Suppressor macrophage (primary cell): Measurements from ENCODE around the gene AMH.
"Not testable (repeated sequence)": the region's sequence is repeated elsewhere in the genome, so short reads cannot be mapped to it uniquely, and the experiment has no call there.

Source experiments
- DNase-seq, 4 experiments: peaks; one replicate each; pipeline ENCODE4 v3.0.0-alpha.2; 2020 to 2022
- total RNA-seq, 17 experiments: gene quantifications; one replicate each; lab custom pipeline; 2026; ENCODE audit warnings: mixed read lengths in 6 of 17, inconsistent platforms in 3 of 17; lab: John Stamatoyannopoulos, UW

AMH gene
- total RNA-seq, result 0 to 1.5 (median 0.16) reads per million in 17 experiments

DNA sequence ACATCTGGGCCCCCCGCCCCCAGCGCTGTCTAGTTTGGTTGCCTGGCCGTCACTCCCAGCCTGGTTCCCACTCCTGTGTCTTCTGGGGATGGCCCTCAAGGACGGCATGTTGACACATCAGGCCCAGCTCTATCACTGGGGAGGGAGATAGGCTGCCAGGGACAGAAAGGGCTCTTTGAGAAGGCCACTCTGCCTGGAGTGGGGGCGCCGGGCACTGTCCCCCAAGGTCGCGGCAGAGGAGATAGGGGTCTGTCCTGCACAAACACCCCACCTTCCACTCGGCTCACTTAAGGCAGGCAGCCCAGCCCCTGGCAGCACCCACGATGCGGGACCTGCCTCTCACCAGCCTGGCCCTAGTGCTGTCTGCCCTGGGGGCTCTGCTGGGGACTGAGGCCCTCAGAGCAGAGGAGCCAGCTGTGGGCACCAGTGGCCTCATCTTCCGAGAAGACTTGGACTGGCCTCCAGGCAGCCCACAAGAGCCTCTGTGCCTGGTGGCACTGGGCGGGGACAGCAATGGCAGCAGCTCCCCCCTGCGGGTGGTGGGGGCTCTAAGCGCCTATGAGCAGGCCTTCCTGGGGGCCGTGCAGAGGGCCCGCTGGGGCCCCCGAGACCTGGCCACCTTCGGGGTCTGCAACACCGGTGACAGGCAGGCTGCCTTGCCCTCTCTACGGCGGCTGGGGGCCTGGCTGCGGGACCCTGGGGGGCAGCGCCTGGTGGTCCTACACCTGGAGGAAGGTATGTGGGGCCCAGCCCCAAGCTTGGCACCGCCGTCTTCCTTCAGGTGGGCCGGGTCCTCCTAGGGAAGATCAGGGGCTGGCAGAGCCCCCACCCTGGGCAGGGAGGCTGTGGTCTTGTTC is at the start of gene AMH:
Gene AMH, plus strand, starts transcription at position 314 of the 857 bp plus-strand sequence. Its CDS starts 10 bp downstream, at position 324.
- no peak for DNase-seq

DNA sequence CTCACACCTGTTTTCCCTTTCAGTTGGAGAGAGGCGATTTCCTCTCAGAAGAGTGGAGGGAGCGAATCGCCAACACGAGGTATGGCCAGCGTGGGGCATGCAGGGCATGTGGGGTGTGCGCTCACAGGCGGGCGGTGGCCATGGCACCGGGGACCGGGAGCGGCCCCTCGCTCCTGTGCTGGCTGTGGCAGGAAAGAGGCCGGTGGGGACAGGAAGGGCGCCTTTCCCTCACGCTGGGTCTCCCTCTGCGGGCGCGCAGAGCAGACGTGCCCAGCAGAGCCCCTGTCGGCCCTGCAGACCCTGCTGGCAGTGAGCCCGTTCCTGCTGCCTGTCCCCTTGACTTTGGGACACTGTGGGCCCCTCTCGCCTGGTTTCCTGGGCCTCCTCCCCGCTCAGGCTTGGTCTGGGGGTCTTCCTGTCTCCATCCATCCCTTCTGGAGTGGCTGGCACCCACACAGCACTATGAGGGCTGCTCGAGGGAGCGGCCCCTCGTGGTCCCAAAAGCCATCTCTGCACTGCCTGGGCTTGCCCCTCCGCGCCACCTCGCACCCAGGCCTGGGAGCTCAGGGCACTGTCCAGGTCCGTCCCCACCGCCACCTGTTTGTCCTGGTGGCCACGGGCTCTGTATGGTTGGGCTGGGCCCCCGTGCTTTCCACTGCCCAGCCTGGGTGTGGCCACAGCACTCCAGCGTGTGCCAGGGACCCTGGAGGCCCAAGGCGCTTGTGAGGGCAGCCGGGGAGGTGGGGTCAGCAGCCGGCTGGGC is 49.1 kb upstream of the AMH start:
- no peak for DNase-seq

DNA sequence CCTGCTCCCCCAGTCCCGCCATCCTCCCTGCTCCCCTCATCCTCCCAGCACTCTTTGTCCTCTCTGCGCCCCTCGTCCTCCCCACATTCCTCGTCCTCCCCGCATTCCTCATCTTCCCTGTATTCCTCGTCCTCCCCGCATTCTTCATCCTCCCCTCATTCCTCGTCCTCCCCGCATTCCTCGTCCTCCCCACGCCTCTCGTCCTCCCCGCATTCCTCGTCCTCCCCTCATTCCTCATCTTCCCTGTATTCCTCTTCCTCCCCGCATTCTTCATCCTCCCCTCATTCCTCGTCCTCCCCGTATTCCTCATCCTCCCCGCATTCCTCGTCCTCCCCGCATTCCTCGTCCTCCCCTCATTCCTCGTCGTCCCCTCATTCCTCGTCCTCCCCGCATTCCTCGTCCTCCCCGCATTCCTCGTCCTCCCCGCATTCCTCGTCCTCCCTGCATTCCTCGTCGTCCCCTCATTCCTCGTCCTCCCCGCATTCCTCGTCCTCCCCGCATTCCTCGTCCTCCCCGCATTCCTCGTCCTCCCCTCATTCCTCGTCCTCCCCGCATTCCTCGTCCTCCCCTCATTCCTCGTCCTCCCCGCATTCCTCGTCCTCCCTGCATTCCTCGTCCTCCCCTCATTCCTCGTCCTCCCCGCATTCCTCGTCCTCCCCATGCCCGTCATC is 48.4 kb upstream of the AMH start:
- DNase-seq, result not testable (repeated sequence)

DNA sequence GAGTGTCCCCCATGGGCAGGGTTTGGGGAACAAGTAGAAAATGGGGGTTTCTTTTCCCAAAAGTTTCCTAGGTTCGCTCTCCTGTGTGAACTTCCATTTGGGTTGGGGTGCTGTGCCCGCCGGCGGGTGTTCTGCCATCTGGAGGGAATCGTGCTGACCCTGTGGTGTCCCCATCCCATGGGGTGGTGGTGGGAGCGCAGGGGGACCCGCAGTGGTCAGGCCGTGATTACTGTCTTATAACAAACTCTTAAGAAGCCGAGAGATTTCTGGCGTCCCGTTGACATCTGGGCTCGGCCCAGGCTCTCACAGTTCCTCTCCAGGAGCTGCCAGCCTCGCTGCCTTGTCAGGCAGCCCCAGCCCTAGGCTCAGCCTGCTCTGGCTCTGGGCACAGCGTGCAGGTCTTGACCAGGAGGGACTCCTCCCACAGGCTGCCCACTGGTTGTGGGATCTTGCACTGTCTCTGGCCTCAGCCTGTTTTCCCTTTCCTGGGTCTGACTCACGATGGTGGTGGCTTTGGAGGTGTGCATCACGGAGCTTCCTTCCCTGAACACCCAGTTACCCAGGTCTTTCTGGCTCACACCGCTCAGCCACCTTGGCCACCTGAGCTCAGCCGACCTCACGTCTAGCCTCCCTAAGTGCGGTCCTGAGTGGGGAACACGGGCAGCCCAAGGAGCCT is 47.5 kb upstream of the AMH start:
- DNase-seq, result peak in 1 of 4 experiments; percentile 10

DNA sequence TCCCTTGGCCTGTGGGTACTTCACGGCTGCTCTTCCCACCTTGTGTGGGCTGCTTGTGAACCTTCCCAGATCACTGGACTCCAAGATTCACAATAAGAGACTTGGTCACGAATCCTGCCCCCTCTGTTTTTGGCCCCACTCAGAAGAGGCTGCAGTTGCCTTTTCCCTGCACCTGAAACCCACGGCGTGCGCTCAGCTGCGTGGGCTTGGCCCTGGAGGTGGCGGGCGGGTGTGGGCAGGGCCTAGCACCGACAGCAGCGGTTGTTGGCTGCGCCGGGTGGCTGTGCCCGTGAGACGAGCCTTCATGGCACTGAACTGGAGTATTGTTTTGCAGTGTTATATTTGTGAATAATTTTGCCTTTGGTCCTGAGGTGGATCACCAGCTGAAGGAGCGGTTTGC is 46.8 kb upstream of the AMH start:
- DNase-seq, result no peak

DNA sequence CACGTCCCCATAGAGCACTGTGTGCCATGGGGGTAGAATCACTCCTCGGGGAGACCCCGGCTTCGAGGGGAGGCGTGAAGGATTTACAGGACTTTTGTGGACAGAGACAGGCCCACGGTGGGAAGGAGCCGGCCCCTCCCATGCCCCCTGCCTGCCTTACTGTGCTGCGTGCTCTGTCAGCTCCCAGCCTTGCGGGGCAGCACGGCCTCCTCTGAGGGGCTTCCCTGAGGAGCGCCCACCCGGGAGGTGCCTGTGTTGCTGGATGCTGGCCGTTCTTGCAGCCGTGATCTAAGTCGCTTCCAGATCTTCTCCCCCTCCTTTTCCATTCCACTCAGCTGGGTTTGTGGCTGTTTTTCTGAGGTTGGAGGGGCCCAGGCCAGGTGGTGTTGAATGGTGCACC is 42.1 kb upstream of the AMH start:
- no peak for DNase-seq

DNA sequence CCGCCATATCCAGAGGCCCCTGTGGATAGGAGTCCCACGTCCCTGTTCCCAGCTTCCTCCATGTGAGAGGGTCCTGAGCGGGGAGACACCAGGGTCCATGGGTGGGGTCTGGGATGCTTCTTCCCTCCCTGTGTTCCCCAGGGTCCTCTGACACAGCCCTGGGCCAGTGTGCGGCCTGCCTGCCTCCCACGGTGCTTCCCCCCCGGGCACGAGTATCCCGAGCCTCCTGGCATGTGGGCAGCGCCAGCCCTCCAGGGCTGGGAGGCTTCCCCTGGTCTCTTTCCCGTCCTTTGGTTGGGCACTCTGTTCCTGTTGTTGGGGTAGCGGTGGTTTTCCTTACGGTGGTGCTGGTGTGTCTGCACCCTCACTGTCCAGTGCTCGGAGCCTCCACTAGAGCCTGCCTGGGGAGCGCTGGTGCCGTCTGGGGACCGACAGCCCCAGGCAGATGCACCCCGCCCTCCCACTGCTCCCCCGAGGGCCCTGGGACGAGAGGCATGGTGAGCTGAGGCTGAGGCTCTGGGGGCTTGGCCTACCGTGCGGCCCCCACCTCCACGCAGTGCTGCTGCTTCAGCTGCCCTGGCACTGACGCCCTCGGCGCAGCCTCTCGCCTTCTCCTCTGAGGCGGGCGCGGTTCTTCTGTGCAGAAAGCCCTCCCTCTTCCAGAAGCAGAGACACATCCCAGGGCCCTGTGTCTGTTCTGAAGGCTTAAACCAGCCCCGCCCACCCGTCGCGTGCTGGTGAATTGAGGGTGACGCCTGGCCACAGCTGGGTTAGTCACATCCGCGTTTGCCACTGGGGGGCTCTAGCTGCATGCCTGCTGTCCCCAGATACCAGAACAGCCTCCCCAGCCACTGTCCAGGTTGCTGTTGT is 40.9 kb upstream of the AMH start:
- DNase-seq, result peak in 2 of 4 experiments; percentile 36 to 42

DNA sequence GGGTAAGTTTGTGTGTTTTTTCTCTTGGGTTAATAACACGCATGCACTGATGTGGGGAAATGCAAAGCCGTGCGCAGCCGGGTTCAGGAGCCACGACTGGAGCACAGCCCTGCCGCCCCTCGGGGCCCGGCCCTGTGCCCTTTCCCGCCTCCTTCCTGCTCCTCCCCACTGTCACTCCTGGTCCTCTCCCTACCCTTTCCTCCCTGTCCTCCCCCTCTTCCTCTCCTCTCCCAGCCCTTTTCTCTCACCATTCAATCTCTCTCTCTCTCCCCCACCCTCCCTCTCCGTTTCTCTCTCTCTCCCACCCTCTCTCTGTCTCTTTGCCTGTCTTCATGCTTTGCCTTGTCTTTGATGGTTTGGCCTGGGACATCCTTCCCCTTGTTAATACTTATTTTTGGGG is 40.1 kb upstream of the AMH start:
- no peak for DNase-seq

DNA sequence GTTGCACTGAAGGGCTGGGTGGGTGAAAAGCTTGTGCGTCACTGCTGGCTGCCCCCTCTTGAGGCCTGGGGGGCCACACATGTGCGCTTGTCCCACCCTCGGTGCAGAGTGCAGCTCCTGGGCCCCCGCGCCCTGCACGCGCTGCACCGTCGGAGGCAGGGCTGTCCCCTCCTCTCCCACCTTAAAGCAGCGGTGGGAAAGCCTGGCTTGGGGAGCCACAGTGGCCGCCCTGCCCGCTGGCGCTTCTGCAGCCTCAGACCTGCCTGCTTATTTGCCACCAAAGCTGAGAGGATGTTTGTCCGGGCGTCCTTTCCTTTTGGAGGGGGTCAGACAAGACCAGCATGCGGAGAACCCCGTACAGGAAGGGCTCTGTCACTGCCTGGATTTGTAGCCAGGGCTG is 39.7 kb upstream of the AMH start:
- DNase-seq, result no peak

DNA sequence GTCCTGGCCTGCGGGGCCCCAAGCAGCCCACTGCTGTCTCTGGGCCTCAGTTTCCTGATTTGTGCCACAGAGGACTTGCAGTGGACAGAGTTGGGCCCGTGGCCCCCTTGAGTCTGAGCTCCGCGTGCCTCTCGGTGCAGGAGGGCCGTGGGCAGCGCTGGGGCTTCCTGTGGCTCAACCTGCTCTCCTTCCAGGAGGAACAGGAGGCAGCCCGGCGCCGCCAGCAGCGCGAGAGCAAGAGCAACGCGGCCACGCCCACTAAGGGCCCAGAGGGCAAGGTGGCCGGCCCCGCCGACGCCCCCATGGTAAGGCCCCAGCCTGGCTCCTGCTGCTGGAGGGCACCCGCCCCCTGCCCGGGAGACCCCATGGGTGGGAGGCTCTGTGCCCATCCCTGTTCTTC is 38.9 kb upstream of the AMH start:
- no peak for DNase-seq

DNA sequence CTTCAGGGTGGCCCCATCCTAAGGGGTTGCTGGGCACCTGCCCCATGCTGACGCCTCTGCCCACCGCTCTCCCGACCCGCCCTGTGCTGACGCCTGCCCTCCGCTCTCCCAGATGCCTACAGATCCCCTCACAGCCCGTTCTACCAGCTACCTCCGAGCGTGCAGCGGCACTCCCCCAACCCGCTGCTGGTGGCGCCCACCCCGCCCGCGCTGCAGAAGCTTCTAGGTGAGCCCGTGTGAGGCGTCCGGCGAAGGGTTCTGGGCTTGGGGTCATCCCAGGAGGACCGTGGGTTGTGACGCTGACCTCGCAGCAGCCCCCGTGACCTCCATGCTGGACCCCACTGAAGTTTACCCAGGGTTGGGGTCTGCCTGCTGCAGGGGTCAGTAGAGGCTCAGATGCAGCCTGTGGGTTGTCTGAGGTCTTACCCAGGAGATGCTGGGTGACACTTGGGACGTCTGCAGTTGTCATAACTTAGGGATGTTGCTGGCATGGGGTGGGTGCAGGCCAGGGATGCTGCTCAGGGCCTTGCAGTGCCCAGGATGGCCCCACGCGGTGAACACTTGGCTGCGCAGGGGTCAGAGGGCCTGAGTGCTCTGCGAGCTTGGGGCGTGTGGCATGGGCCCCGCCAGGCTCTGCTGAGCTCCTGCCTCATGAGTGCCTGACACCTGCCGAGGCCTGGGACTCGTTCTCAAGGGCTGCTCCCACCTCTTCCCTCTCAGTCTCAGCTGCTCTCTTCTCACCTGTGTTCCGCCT is 38.0 kb upstream of the AMH start:
- no peak for DNase-seq

DNA sequence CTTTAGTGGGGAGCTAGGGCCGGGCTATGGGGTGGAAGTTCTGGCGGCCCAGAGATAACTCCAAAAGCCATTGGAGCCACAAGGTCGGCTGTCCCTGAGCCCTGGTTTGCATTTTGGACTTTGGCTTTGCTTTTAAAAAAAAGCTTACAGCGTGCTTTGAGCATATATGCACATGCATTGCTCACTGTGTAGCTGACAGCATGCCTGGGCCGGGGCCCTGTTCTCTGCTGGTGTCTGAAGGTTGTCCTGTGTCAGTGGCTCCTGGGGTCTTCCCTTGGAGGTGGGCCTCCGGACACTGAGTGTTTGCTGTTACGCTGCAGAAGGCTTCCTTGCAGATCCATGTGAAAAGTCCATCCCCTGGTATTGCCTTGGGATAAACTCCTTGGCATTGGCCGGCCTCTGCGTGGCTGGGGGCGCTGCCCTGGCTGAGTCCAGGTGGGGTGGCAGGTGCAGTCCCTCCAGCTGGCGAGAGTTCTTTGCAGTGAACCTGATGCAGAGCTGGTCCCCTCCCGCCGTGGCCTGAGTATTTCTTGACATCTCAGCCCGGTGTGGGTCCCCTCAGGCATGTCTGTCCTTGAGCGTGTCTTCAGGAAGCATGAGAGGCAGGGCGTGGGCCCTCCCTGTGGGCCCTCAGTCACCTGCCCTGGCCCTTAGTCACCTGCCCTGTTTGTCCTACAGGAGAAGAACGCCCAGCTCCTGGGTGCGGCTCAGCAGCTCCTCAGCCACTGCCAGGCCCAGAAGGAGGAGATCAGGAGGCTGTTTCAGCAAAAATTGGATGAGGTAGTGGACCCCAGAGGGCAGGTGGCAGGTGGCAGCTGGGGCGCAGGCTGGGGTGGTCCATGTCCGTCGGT is 36.0 kb upstream of the AMH start:
- DNase-seq, result no peak

DNA sequence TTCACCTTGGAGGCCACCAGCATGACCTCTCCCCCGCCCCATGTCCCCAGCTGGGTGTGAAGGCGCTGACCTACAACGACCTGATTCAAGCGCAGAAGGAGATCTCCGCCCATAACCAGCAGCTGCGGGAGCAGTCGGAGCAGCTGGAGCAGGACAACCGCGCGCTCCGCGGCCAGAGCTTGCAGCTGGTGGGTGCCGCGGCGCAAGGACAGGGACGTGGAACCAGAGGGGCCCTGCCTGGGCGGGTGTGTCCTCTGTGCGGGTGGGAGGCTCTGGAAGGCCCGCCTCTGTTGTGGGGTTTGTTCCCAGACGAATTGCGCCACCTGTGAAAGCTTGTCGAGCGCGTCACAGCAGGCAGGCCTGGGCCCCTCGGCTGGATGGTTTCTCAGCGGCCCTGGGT is 35.3 kb upstream of the AMH start:
- no peak for DNase-seq

DNA sequence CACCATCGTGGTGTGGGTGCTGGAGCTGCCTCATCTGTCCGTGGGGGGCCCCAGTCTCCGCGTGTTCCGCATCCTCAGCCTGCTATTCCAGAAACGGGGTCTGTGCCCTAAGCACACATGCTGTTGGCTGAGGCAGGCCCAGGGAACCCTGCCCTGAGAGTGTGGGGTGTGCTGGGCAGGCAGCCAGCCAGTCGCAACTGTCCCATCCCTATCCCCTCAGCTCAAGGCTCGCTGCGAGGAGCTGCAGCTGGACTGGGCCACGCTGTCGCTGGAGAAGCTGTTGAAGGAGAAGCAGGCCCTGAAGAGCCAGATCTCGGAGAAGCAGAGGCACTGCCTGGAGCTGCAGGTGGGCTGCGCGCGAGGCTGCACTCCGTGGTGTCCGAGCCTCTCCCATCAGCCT is 34.9 kb upstream of the AMH start:
- no peak for DNase-seq

DNA sequence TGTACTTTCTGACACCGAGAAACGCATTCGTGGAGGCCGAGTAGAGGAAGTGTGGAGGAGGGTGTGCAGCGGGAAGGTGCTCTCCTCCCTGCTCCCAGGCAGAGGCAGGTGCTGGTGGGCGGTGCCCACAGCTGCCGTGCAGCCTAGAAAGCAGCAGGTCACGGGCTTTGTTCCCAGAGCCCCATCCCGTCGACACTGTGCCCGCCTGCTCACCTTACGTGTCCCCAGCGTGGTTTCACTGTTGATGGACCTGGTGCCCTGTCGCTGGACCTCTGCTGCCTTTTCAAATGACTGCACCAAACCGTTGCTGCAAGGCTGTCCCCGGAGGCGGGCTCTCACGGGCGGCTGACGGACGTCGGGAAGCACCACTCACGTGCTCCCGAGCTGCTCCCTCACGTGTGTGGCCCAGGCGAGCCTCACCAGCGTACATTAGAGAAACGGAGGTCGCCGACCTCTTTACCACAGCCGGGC is 33.8 kb upstream of the AMH start:
- no peak for DNase-seq

DNA sequence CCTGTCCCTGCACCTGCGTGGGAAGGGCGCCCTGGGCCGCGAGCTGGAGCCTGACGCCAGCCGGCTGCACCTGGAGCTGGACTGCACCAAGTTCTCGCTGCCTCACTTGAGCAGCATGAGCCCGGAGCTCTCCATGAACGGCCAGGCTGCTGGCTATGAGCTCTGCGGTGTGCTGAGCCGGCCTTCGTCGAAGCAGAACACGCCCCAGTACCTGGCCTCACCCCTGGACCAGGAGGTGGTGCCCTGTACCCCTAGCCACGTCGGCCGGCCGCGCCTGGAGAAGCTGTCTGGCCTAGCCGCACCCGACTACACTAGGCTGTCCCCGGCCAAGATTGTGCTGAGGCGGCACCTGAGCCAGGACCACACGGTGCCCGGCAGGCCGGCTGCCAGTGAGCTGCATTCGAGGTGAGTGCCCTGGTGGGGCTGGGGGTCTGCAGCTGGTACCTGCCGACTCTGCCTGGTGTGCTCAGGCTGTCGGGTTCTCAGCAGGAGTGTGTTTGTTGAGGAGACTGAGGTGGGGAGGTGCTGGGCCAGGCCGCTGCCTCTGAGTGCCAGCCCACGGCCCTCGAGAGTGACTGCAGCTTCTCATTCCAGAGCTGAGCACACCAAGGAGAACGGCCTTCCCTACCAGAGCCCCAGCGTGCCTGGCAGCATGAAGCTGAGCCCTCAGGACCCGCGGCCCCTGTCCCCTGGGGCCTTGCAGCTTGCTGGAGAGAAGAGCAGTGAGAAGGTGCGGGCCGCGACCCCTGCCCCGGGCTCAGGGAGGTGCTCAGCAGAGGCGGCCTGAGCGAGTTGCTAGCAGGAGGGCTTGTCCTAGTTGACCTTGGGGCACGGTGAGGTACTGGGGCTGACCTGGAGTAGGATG is 32.5 kb upstream of the AMH start:
- DNase-seq, result no peak

DNA sequence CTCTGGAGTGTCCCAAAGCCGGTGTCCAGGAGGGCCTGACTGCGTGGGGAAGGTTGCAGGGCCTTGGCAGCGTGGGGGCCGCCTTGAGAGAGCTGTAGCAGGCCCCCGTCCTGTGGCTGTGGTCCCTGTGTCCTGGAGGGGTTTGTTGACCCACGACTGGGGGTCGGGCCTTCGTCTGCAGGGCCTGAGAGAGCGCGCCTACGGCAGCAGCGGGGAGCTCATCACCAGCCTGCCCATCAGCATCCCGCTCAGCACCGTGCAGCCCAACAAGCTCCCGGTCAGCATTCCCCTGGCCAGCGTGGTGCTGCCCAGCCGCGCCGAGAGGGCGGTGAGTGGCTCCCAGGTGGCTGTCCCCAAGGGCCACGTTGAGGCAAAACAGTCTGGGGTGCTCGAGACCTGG is 31.5 kb upstream of the AMH start:
- DNase-seq, result no peak

DNA sequence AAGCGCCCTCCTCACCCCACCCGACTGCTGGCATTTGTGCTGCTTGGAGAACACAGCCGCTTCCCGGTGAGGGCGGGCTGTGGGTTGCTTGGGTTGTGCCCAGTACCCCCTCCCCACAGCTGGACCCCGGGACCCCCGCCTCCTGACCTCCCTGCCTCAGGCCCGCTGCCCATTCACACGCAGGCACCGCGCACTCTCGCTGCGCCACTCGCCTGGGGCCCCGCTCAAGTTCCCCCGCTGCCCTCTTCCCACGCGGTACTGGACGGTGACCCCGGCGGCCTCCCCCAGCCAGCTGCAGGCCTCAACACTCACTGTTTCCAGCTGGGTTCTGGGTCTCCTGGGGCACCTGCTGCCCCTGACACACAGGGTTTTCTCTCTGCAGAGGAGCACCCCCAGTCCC is 29.4 kb upstream of the AMH start:
- no peak for DNase-seq
